Stimulated activated CD8-positive, alpha-beta memory T cell treated with anti-CD3 and anti-CD28 coated beads, Interleukin-12 subunit alpha, Interleukin-12 subunit beta, amount 100 ng/mL, for 24 hours (primary cell): ENCODE results near the gene POU6F2.

ENCODE experiments used
- DNase-seq: peaks from one replicate; pipeline ENCODE4 v3.0.0-alpha.2; 2020; ENCODE audit errors: extremely low read depth

POU6F2 gene

GRCh38 chr7:39128287-39128843 lies 150.7 kb downstream of the POU6F2 start:
- DNase-seq, result no peak

GRCh38 chr7:39130274-39130673 lies 152.6 kb downstream of the POU6F2 start:
- no peak for DNase-seq

GRCh38 chr7:39130857-39131526 lies 153.3 kb downstream of the POU6F2 start:
- DNase-seq, result no peak

- DNase-seq, result no peak
These were observed 154.6 kb downstream of the POU6F2 start for GRCh38 chr7:39132306-39132705.

- no peak for DNase-seq
These were observed 155.4 kb downstream of the POU6F2 start for GRCh38 chr7:39133088-39133487.

GRCh38 chr7:39137480-39137879 lies 159.8 kb downstream of the POU6F2 start:
- no peak for DNase-seq

GRCh38 chr7:39142750-39143149 lies 165.0 kb downstream of the POU6F2 start:
- DNase-seq, result no peak

GRCh38 chr7:39144420-39144819 lies 166.7 kb downstream of the POU6F2 start:
- no peak for DNase-seq

GRCh38 chr7:39145283-39145682 lies 167.6 kb downstream of the POU6F2 start:
- no peak for DNase-seq

- DNase-seq, result no peak
These were observed 168.2 kb downstream of the POU6F2 start for GRCh38 chr7:39145935-39146334.

GRCh38 chr7:39152701-39153100 lies 175.0 kb downstream of the POU6F2 start:
- no peak for DNase-seq

- DNase-seq, result no peak
These were observed 175.4 kb downstream of the POU6F2 start for GRCh38 chr7:39153113-39153512.

GRCh38 chr7:39153647-39154046 lies 175.9 kb downstream of the POU6F2 start:
- no peak for DNase-seq

GRCh38 chr7:39154815-39155214 lies 177.1 kb downstream of the POU6F2 start:
- no peak for DNase-seq

GRCh38 chr7:39158367-39158766 lies 180.7 kb downstream of the POU6F2 start:
- DNase-seq, result no peak

- DNase-seq, result no peak
These were observed 184.2 kb downstream of the POU6F2 start for GRCh38 chr7:39161903-39162302.

- no peak for DNase-seq
These were observed 187.2 kb downstream of the POU6F2 start for GRCh38 chr7:39164887-39165286.

GRCh38 chr7:39168403-39169098 lies 190.8 kb downstream of the POU6F2 start:
- no peak for DNase-seq

GRCh38 chr7:39172137-39172536 lies 194.4 kb downstream of the POU6F2 start:
- DNase-seq, result no peak

GRCh38 chr7:39181398-39181797 lies 203.7 kb downstream of the POU6F2 start:
- no peak for DNase-seq

GRCh38 chr7:39183796-39184195 lies 206.1 kb downstream of the POU6F2 start:
- no peak for DNase-seq

GRCh38 chr7:39184391-39184790 lies 206.7 kb downstream of the POU6F2 start:
- DNase-seq, result no peak

GRCh38 chr7:39186131-39186530 lies 208.4 kb downstream of the POU6F2 start:
- DNase-seq, result no peak
